HFF-Myc (cell line): ENCODE results near the gene DAPK2.

Experiments used
- DNase-seq: peaks from one replicate; pipeline ENCODE4 v3.0.0-alpha.2; 2011; ENCODE audit warnings: low read depth; ENCODE audit errors: extremely low read depth
- H3K4me3 ChIP-seq: replicated peaks from 2 replicates; pipeline ENCODE4 v1.5.1; 2011; ENCODE audit warnings: low read depth, mild to moderate bottlenecking, control low read depth, low read length
- CTCF ChIP-seq: IDR thresholded peaks from 2 replicates; pipeline ENCODE4 v1.5.1; 2012; ENCODE audit warnings: mild to moderate bottlenecking, low read depth, low read length, control low read depth; ENCODE audit errors: missing control alignments

Gene DAPK2

GRCh38 chr15:64032329-64032728 is 14.0 kb downstream of the DAPK2 start:
- no peak overlapping the region for H3K4me3 ChIP-seq
- DNase-seq: no peak
- TF ChIP-seq CTCF: no peak

DNA sequence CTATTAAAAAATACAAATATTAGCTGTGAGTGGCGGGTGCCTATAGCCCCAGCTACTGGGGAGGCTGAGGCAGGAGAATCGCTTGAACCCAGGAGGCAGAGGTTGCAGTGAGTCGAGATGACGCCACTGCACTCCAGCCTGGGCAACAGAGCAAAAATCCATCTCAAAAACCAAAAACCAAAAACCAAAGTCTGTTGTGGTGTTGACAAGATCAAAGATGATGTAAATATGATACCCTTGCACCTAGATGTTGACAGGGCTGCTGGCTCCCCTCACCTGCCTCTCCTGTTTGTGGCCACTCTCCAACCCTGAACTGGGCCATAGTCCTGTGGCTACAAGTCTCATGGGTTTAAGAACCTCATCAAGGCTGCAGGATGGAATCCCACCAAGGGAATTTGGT is 16.2 kb downstream of the DAPK2 start:
- no peak for TF ChIP-seq CTCF
- H3K4me3 ChIP-seq: no peak overlapping the region
- DNase-seq: no peak

DNA sequence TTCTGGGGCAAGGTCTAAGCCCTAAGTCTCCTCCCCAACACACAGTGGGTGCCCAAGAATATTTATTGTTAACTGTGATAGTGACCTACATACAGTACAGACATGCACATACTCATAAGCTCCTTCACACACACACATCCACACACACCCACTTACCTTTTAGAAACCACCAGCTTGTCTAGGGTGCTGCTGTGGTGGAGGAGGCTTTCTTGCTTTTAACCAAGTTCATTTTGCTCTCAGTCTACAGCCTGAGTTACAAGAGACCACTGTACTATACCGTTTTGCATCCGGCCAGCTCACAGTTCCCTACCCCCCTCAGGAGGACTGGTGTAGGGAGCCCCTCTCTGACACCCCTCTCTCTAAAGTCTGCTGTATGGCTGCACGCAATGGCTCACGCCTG is 16.7 kb downstream of the DAPK2 start:
- no peak for DNase-seq
- no peak overlapping the region for H3K4me3 ChIP-seq
- TF ChIP-seq CTCF: no peak

GRCh38 chr15:64029110-64029509 is 17.2 kb downstream of the DAPK2 start:
- DNase-seq: no peak
- no peak for TF ChIP-seq CTCF
- H3K4me3 ChIP-seq: no peak overlapping the region

GRCh38 chr15:64026591-64026990 is 19.7 kb downstream of the DAPK2 start:
- DNase-seq: no peak
- no peak for TF ChIP-seq CTCF
- no peak overlapping the region for H3K4me3 ChIP-seq

DNA sequence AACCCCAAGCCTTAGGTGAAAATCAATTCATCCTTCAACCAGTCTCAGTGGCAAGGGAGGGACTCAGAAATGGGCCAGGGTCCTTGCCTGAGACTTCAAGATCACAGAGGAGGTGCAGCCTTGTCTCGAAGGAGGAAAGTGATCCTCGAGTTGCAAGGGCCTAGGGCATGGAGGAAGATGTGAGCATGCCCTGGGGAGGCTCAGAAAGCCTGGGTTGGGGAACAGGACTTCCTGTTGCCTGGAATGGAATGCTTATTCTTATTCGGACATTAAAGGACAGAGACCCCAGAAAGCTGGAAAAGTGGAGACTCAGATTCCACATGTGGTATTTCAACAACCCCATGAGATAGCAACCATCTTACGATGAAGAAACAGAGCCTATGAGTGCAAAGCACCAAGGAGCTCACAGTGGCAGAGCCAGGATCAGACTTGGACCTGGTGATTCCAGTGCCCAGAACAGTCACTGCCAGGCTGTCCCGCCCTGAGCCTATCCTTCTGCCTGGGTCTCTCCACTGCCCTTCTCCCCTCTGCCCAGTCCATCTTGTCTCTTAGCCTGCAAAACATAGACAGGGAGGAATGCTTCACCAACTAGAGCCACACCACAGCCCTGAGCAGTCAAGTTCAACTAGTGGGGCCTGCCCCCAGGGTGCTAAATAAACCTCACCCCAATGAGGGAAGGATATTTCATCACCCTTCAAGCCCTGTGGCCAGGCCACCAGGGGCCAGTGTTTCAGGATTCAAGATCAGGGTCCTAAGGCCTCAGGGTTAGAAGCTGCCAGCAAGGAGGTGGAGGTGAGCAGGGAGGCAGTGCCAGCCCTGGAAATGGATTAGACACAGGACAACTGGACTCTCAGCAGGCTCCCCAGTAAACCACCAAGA is 21.9 kb downstream of the DAPK2 start:
- TF ChIP-seq CTCF: peak; percentile 7
- no peak for DNase-seq
- H3K4me3 ChIP-seq: no peak overlapping the region

GRCh38 chr15:64023220-64023619 is 23.1 kb downstream of the DAPK2 start:
- TF ChIP-seq CTCF: no peak
- no peak overlapping the region for H3K4me3 ChIP-seq
- DNase-seq: no peak
